ENCODE measurements around the gene FFAR1.
"Not testable (repeated sequence)": the region's sequence is repeated elsewhere in the genome, so short reads cannot be mapped to it uniquely, and the experiment has no call there.

Gene FFAR1

GRCh38 chr19:35342430-35342829, 5.3 kb upstream of the FFAR1 start:
- DNase-seq (ENCODE audit: low read depth): no peak

- DNase-seq (ENCODE audit: low read depth): no peak
Measured at GRCh38 chr19:35344511-35345031, 3.1 kb upstream of the FFAR1 start.

GRCh38 chr19:35345671-35346111, 2.0 kb upstream of the FFAR1 start:
- no peak for DNase-seq (ENCODE audit: low read depth)

- no peak for DNase-seq (ENCODE audit: low read depth)
Measured at GRCh38 chr19:35346193-35347052, 1.3 kb upstream of the FFAR1 start.

- DNase-seq (ENCODE audit: low read depth): no peak
Measured at GRCh38 chr19:35347930-35348298, 212 bp downstream of the FFAR1 start.

- DNase-seq (ENCODE audit: low read depth): no peak
Measured at GRCh38 chr19:35348911-35349611, 1.4 kb downstream of the FFAR1 start.

GRCh38 chr19:35349614-35350521, 2.2 kb downstream of the FFAR1 start:
- DNase-seq (ENCODE audit: low read depth): no peak

- DNase-seq (ENCODE audit: low read depth): no peak
Measured at GRCh38 chr19:35350591-35350990, 2.9 kb downstream of the FFAR1 start.

GRCh38 chr19:35351411-35352176, 3.9 kb downstream of the FFAR1 start:
- DNase-seq (ENCODE audit: low read depth): no peak

- no peak for DNase-seq (ENCODE audit: low read depth)
Measured at GRCh38 chr19:35352177-35352447, 4.4 kb downstream of the FFAR1 start.

GRCh38 chr19:35352448-35353304, 5.0 kb downstream of the FFAR1 start:
- peak; percentile 76 for DNase-seq (ENCODE audit: low read depth)

GRCh38 chr19:35353635-35354034, 5.9 kb downstream of the FFAR1 start:
- no peak for DNase-seq (ENCODE audit: low read depth)

- no peak for DNase-seq (ENCODE audit: low read depth)
Measured at GRCh38 chr19:35354898-35355297, 7.2 kb downstream of the FFAR1 start.

GRCh38 chr19:35355791-35356460, 8.2 kb downstream of the FFAR1 start:
- DNase-seq (ENCODE audit: low read depth): no peak

GRCh38 chr19:35357867-35358573, 10.3 kb downstream of the FFAR1 start, which contains the start of gene FFAR3:
FFAR3 (plus strand) TSS chr19:35358460; CDS start chr19:35358891, 431 bp downstream.
- no peak for DNase-seq (ENCODE audit: low read depth)

- not testable (repeated sequence) for DNase-seq (ENCODE audit: low read depth)
Measured at GRCh38 chr19:35358834-35359233, 11.1 kb downstream of the FFAR1 start.

- DNase-seq (ENCODE audit: low read depth): not testable (repeated sequence)
Measured at GRCh38 chr19:35359395-35359794, 11.7 kb downstream of the FFAR1 start.

- DNase-seq (ENCODE audit: low read depth): not testable (repeated sequence)
Measured at GRCh38 chr19:35360081-35360480, 12.4 kb downstream of the FFAR1 start.

GRCh38 chr19:35360880-35361420, 13.2 kb downstream of the FFAR1 start:
- no peak for DNase-seq (ENCODE audit: low read depth)

Measured in ELR (cell line).